A549 (cell line): ENCODE results near the gene JARID2. TPM values are rescaled to one million over a fixed set of nuclear protein-coding genes. Genes with fewer than 3 reads are reported as not detected.

Experiments used
- ATAC-seq, 2 experiments: fragments of 200-7000 bp in 1 of 2; fragments of >200 bp in 1 of 2; cut with Nextera tagmentation in 1 of 2; cut with Tn5 transposase in 1 of 2; 3 replicates each; pipeline versions ENCODE4 v1.8.0 to v1.9.1; 2018 to 2020; ENCODE audit warnings: mild to moderate bottlenecking in 1 of 2, moderate library complexity in 1 of 2
- CTCF ChIA-PET: fragments of 300-600 bp; sonication (Branson Sonifier 250); formaldehyde crosslinking; extraction: SDS; loops from one replicate; lab custom pipeline; 2021; ENCODE audit warnings: antibody characterized with exemption, inconsistent platforms; lab: Yijun Ruan, JAX
- POLR2A ChIA-PET: fragments of 350-600 bp; formaldehyde crosslinking; extraction: SDS; loops from one replicate; lab custom pipeline; 2021; ENCODE audit warnings: antibody characterized with exemption, inconsistent platforms; lab: Yijun Ruan, JAX
- DNase-seq, 2 experiments: peaks; one replicate each; pipeline versions ENCODE4 v3.0.0 to v3.0.0-alpha.2; 2011 to 2016; ENCODE audit warnings: low read depth in 1 of 2, low spot score in 1 of 2
- FAIRE-seq: peaks from 2 replicates; lab custom pipeline; 2011; peaks lifted over from hg19 to GRCh38; lab: Jason Lieb, UNC
- H3K27ac ChIP-seq, 2 experiments: fragments of >200 bp; sonication (Bioruptor Twin); formaldehyde crosslinking; 3 replicates each; pipeline ENCODE4 v1.5.1; 2016 to 2017
- H3K4me1 ChIP-seq: fragments of >200 bp; sonication (Bioruptor Twin); formaldehyde crosslinking; 3 replicates; pipeline ENCODE4 v1.6.1; 2016
- H3K4me2 ChIP-seq: fragments of >200 bp; sonication (Bioruptor Twin); formaldehyde crosslinking; 3 replicates; pipeline ENCODE4 v1.6.1; 2016
- H3K4me3 ChIP-seq: fragments of >200 bp; sonication (Bioruptor Twin); formaldehyde crosslinking; 3 replicates; pipeline ENCODE4 v1.5.1; 2016
- H3K9me3 ChIP-seq: fragments of >200 bp; sonication (Bioruptor Twin); formaldehyde crosslinking; 3 replicates; pipeline ENCODE4 v1.6.1; 2016
- ATOH8 ChIP-seq: fragments of 250-450 bp; sonication (Bioruptor Pico); IDR thresholded peaks from 2 replicates; pipeline ENCODE4 v1.5.0; 2020; ENCODE audit warnings: low read depth, mild to moderate bottlenecking, moderate library complexity
- BHLHE40 ChIP-seq: IDR thresholded peaks from 2 replicates; pipeline ENCODE4 v1.6.1; 2012; ENCODE audit warnings: low read depth, low read length, inconsistent platforms
- CBX2 ChIP-seq: fragments of 200-600 bp; sonication (generic); IDR thresholded peaks from 2 replicates; pipeline ENCODE4 v1.6.1; 2016; ENCODE audit warnings: low read depth, mild to moderate bottlenecking, borderline replicate concordance
- CEBPB ChIP-seq, 2 experiments: fragments of >200 bp in 1 of 2; sonication (Bioruptor Twin) in 1 of 2; formaldehyde crosslinking in 1 of 2; IDR thresholded peaks; 2 replicates each; pipeline ENCODE4 v1.6.1; 2012 to 2016
- CHD4 ChIP-seq: fragments of 200-600 bp; sonication (generic); IDR thresholded peaks from 2 replicates; pipeline ENCODE4 v1.6.1; 2016; ENCODE audit warnings: antibody characterized with exemption, mild to moderate bottlenecking, borderline replicate concordance
- EP300 ChIP-seq, 2 experiments: fragments of >200 bp; sonication (Bioruptor Twin); formaldehyde crosslinking; IDR thresholded peaks; 2 replicates in 1 of 2; 3 replicates in 1 of 2; pipeline ENCODE4 v1.6.1; 2016 to 2017
- ESRRA ChIP-seq: fragments of 150-350 bp; IDR thresholded peaks from 2 replicates; pipeline ENCODE4 v1.6.1; 2014; ENCODE audit warnings: mild to moderate bottlenecking, low read length, borderline replicate concordance
- HOXB13 ChIP-seq: fragments of 250-450 bp; sonication (Bioruptor Pico); IDR thresholded peaks from 2 replicates; pipeline ENCODE4 v1.5.0; 2020; ENCODE audit warnings: low read depth, mild to moderate bottlenecking, moderate library complexity
- HOXB5 ChIP-seq: fragments of 250-450 bp; sonication (Bioruptor Pico); IDR thresholded peaks from 2 replicates; pipeline ENCODE4 v1.5.0; 2020; ENCODE audit warnings: mild to moderate bottlenecking, moderate library complexity
- JUN ChIP-seq, 2 experiments: fragments of >200 bp; sonication (Bioruptor Twin); formaldehyde crosslinking; IDR thresholded peaks; 2 replicates in 1 of 2; 3 replicates in 1 of 2; pipeline ENCODE4 v1.6.1; 2016 to 2017
- KDM1A ChIP-seq: fragments of 200-600 bp; sonication (generic); IDR thresholded peaks from 2 replicates; pipeline ENCODE4 v1.6.1; 2016; ENCODE audit warnings: low read depth, mild to moderate bottlenecking
- KDM5A ChIP-seq: fragments of 200-600 bp; sonication (generic); IDR thresholded peaks from 2 replicates; pipeline ENCODE4 v1.6.1; 2016; ENCODE audit warnings: antibody characterized with exemption, mild to moderate bottlenecking
- MAFK ChIP-seq: fragments of 450-650 bp; IDR thresholded peaks from 2 replicates; pipeline ENCODE4 v1.6.1; 2014; ENCODE audit not compliant: partially characterized antibody
- NPAS2 ChIP-seq: fragments of 250-450 bp; sonication (Bioruptor Pico); IDR thresholded peaks from 2 replicates; pipeline ENCODE4 v1.8.0; 2022; ENCODE audit warnings: mild to moderate bottlenecking, moderate library complexity, borderline replicate concordance
- NR3C1 ChIP-seq: fragments of >200 bp; sonication (Bioruptor Twin); formaldehyde crosslinking; IDR thresholded peaks from 3 replicates; pipeline ENCODE4 v1.6.1; 2017
- PBX3 ChIP-seq: IDR thresholded peaks from 2 replicates; pipeline ENCODE4 v1.6.1; 2012
- POLR2A ChIP-seq: IDR thresholded peaks from 2 replicates; pipeline ENCODE4 v1.6.1; 2012; ENCODE audit warnings: mild to moderate bottlenecking, low read length
- RAD21 ChIP-seq, 2 experiments: fragments of >200 bp in 1 of 2; sonication (Bioruptor Twin) in 1 of 2; formaldehyde crosslinking in 1 of 2; IDR thresholded peaks in 1 of 2; conservative IDR thresholded peaks in 1 of 2; 2 replicates in 1 of 2; 3 replicates in 1 of 2; pipeline ENCODE4 v1.6.1; 2012 to 2018; ENCODE audit warnings: inconsistent platforms in 1 of 2
- RCOR1 ChIP-seq: fragments of 150-350 bp; IDR thresholded peaks from 2 replicates; pipeline ENCODE4 v1.6.1; 2014; ENCODE audit warnings: antibody characterized with exemption, low read length, low read depth
- SREBF2 ChIP-seq: fragments of 450-650 bp; IDR thresholded peaks from 2 replicates; pipeline ENCODE4 v1.6.1; 2014; ENCODE audit warnings: mild to moderate bottlenecking, moderate library complexity
- TP53 ChIP-seq: fragments of 250-450 bp; sonication (Bioruptor Pico); IDR thresholded peaks from 2 replicates; pipeline ENCODE4 v1.5.0; 2021; ENCODE audit warnings: mild to moderate bottlenecking, moderate library complexity
- WGBS: methylation state at CpG from one replicate; pipeline ENCODE4 v1.1.6; 2017; ENCODE audit errors: missing lambda C conversion rate; 5-methylcytosine and 5-hydroxymethylcytosine counted together
- polyA plus RNA-seq, 4 experiments: library from polyadenylated mRNA; depleted of rRNA in 3 of 4; stranded (reverse); fragments of >200 nt; fragmentation: RNase III in 1 of 4; extraction: RNeasy Plus Mini Kit Qiagen cat#74134 plus additional on column Dnase treatment in 1 of 4; gene quantifications; 2 replicates in 3 of 4; 3 replicates in 1 of 4; pipeline ENCODE4 v1.2.3, GENCODE V29; 2011 to 2017
- TF ChIP-seq, protein P1 (sequence below): IDR thresholded peaks from 2 replicates; pipeline ENCODE4 v1.6.1; 2012
- TF ChIP-seq, protein P2 (sequence below): fragments of 150-350 bp; IDR thresholded peaks from 2 replicates; pipeline ENCODE4 v1.6.1; 2014; ENCODE audit warnings: low read depth, mild to moderate bottlenecking, low read length
- TF ChIP-seq, protein P3 (sequence below): IDR thresholded peaks from 2 replicates; pipeline ENCODE4 v1.6.1; 2012; ENCODE audit warnings: low read depth, borderline replicate concordance

The JARID2 gene
- polyA plus RNA-seq, 2 of the 4 experiments (the other 2 are of a cell fraction): 7.8 to 8.3 TPM

GRCh38 chr6:15551798-15552197, 305.9 kb downstream of the JARID2 start:
- H3K27ac ChIP-seq: no peak overlapping the region
- CTCF ChIA-PET: interaction anchor here (1.7 kb wide), 1 partner anchor 72 kb away, joined by 3 read pairs; no protein-coding TSS in a partner anchor
- H3K4me1 ChIP-seq: no peaks in the 10 kb centered on the region
- TF ChIP-seq JUN (IDR thresholded peaks at IDR 0.05): no peak
- no peak for TF ChIP-seq PBX3
- TF ChIP-seq HOXB13 (CRISPR knock-in tag): no peak
- no peak for TF ChIP-seq CHD4
- TF ChIP-seq RAD21 (conservative IDR thresholded peaks at IDR 0.05 in 1 of 2, IDR thresholded peaks at IDR 0.05 in 1 of 2): no peak
- TF ChIP-seq RCOR1: no peak
- TF ChIP-seq MAFK: no peak
- TF ChIP-seq NPAS2 (CRISPR knock-in tag): no peak
- no peak for TF ChIP-seq KDM5A
- TF ChIP-seq HOXB5: no peak
- TF ChIP-seq, all 56 proteins: peak for 0
- ATAC-seq (no peak), FAIRE-seq (no peak), DNase-seq (no peak)
- Histone ChIP-seq H3K4me2 (no peak overlapping the region), H3K9me3 (no peaks in the 10 kb centered on the region), H3K4me3 (no peak overlapping the region)
- WGBS: 82% methylated on average over 6 of the region's 6 CpGs
- POLR2A ChIA-PET: no interaction called here

GRCh38 chr6:15553031-15553430, 307.2 kb downstream of the JARID2 start:
- TF ChIP-seq KDM1A (no peak), CBX2 (no peak), KDM5A (no peak), TP53 (CRISPR knock-in tag) (no peak), EP300 (IDR thresholded peaks at IDR 0.05) (no peak), SREBF2 (no peak), ATOH8 (CRISPR knock-in tag) (no peak), ESRRA (no peak), RAD21 (conservative IDR thresholded peaks at IDR 0.05 in 1 of 2, IDR thresholded peaks at IDR 0.05 in 1 of 2) (no peak), NR3C1 (no peak), CEBPB (IDR thresholded peaks at IDR 0.05) (no peak), BHLHE40 (no peak), POLR2A (no peak)
- TF ChIP-seq, protein P1, sequence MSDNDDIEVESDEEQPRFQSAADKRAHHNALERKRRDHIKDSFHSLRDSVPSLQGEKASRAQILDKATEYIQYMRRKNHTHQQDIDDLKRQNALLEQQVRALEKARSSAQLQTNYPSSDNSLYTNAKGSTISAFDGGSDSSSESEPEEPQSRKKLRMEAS: no peak
- TF ChIP-seq, protein P2, sequence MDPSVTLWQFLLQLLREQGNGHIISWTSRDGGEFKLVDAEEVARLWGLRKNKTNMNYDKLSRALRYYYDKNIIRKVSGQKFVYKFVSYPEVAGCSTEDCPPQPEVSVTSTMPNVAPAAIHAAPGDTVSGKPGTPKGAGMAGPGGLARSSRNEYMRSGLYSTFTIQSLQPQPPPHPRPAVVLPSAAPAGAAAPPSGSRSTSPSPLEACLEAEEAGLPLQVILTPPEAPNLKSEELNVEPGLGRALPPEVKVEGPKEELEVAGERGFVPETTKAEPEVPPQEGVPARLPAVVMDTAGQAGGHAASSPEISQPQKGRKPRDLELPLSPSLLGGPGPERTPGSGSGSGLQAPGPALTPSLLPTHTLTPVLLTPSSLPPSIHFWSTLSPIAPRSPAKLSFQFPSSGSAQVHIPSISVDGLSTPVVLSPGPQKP: no peak
- TF ChIP-seq, protein P3, sequence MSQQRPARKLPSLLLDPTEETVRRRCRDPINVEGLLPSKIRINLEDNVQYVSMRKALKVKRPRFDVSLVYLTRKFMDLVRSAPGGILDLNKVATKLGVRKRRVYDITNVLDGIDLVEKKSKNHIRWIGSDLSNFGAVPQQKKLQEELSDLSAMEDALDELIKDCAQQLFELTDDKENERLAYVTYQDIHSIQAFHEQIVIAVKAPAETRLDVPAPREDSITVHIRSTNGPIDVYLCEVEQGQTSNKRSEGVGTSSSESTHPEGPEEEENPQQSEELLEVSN: no peak
- ATAC-seq (no peak), FAIRE-seq (no peak), DNase-seq (no peak)
- Histone ChIP-seq H3K9me3 (no peaks in the 10 kb centered on the region), H3K27ac (no peak overlapping the region), H3K4me2 (no peak overlapping the region), H3K4me3 (no peak overlapping the region), H3K4me1 (no peaks in the 10 kb centered on the region)
- POLR2A ChIA-PET: no interaction called here
- CTCF ChIA-PET: interaction anchor here (0.9 to 1.7 kb wide), 2 partner anchors 71 to 1610 kb away, joined by 3 read pairs; no protein-coding TSS in a partner anchor
- 90% methylated on average over 2 of the region's 2 CpGs for WGBS
